ENCODE data around the gene TAAR5. TPM values are rescaled to one million over a fixed set of nuclear protein-coding genes. Genes with fewer than 3 reads are reported as not detected.
A peak's percentile ranks its signal among the peaks of the same experiment; 100 is the strongest.
"Not testable (repeated sequence)": the region's sequence is repeated elsewhere in the genome, so short reads cannot be mapped to it uniquely, and the experiment has no call there.

The TAAR5 gene
- total RNA-seq, 1 experiment from 2014 or later, result not detected

- no peak overlapping the region for H3K4me3 ChIP-seq (ENCODE audit: low read depth, low read length)
- Mint-ChIP-seq H3K36me3 (ENCODE audit: insufficient read depth, unreplicated experiment) (no peaks in the 10 kb centered on the region), H3K4me1 (ENCODE audit: low read depth, unreplicated experiment) (peaks cover 14% of the 10 kb centered on the region), H3K27ac (ENCODE audit: unreplicated experiment) (no peak overlapping the region), H3K27me3 (ENCODE audit: insufficient read depth, unreplicated experiment) (no peaks in the 10 kb centered on the region), H3K9me3 (ENCODE audit: unreplicated experiment) (peaks cover 8% of the 10 kb centered on the region), H3K4me3 (ENCODE audit: unreplicated experiment) (no peak overlapping the region)
- H3K4me1 ChIP-seq, result peaks cover 24% of the 10 kb centered on the region
- POLR2A ChIA-PET, result no interaction called here
- intact Hi-C loops (cut with micrococcal nuclease; ENCODE audit: unreplicated experiment), result no loop called here
- H3K36me3 ChIP-seq (ENCODE audit: control insufficient read depth, insufficient read depth, low read length), result no peaks in the 10 kb centered on the region
- no peaks in the 10 kb centered on the region; the same call in 1 of the 2 replicates for H3K9me3 ChIP-seq
- DNase-seq, result no peak
- CTCF ChIA-PET, result no interaction called here
- H3K27me3 ChIP-seq (replicated peaks; ENCODE audit: control insufficient read depth, insufficient read depth, low read length), result no peaks in the 10 kb centered on the region
- BruUV-seq (replicated peaks), result no TSS peak
- TF ChIP-seq CTCF (IDR thresholded peaks at IDR 0.05; ENCODE audit: insufficient read depth in 1 of 2, low read depth in 1 of 2, low read length in 1 of 2, severe bottlenecking in 1 of 2, unreplicated experiment in 1 of 2), result no peak
Measured at GRCh38 chr6:132604635-132605152, 15.2 kb upstream of the TAAR5 start.

- H3K27ac Mint-ChIP-seq (ENCODE audit: unreplicated experiment); H3K4me1 ChIP-seq; DNase-seq; CTCF ChIA-PET; H3K27me3 Mint-ChIP-seq (ENCODE audit: insufficient read depth, unreplicated experiment); H3K4me1 Mint-ChIP-seq (ENCODE audit: low read depth, unreplicated experiment); H3K4me3 Mint-ChIP-seq (ENCODE audit: unreplicated experiment); BruUV-seq (replicated peaks); H3K9me3 ChIP-seq; H3K9me3 Mint-ChIP-seq (ENCODE audit: unreplicated experiment); H3K27me3 ChIP-seq (replicated peaks; ENCODE audit: control insufficient read depth, insufficient read depth, low read length); POLR2A ChIA-PET; intact Hi-C loops (cut with micrococcal nuclease; ENCODE audit: unreplicated experiment); H3K36me3 Mint-ChIP-seq (ENCODE audit: insufficient read depth, unreplicated experiment); H3K36me3 ChIP-seq (ENCODE audit: control insufficient read depth, insufficient read depth, low read length); H3K4me3 ChIP-seq (ENCODE audit: low read depth, low read length): not testable (repeated sequence)
Measured at GRCh38 chr6:132600900-132601299, 11.4 kb upstream of the TAAR5 start.

GRCh38 chr6:132598473-132598872, 8.9 kb upstream of the TAAR5 start:
- Mint-ChIP-seq H3K27ac (ENCODE audit: unreplicated experiment) (no peak overlapping the region), H3K4me1 (ENCODE audit: low read depth, unreplicated experiment) (peaks cover 7% of the 10 kb centered on the region), H3K4me3 (ENCODE audit: unreplicated experiment) (no peak overlapping the region), H3K9me3 (ENCODE audit: unreplicated experiment) (no peaks in the 10 kb centered on the region), H3K36me3 (ENCODE audit: insufficient read depth, unreplicated experiment) (no peaks in the 10 kb centered on the region), H3K27me3 (ENCODE audit: insufficient read depth, unreplicated experiment) (no peaks in the 10 kb centered on the region)
- intact Hi-C loops (cut with micrococcal nuclease; ENCODE audit: unreplicated experiment), result loop anchor here (1.0 to 10.0 kb wide), 4 partner anchors 14 to 119 kb away; partner anchors contain the start of gene TAAR9
- peak; percentile 56 to 59 for DNase-seq
- no peak overlapping the region for H3K4me3 ChIP-seq (ENCODE audit: low read depth, low read length)
- H3K4me1 ChIP-seq, result peaks cover 6% of the 10 kb centered on the region; the same call in 1 of the 2 replicates
- no peaks in the 10 kb centered on the region for H3K36me3 ChIP-seq (ENCODE audit: control insufficient read depth, insufficient read depth, low read length)
- BruUV-seq (replicated peaks), result no TSS peak
- peak; percentile 35 to 38 for TF ChIP-seq CTCF (IDR thresholded peaks at IDR 0.05; ENCODE audit: insufficient read depth in 1 of 2, low read depth in 1 of 2, low read length in 1 of 2, severe bottlenecking in 1 of 2, unreplicated experiment in 1 of 2)
- CTCF ChIA-PET, result interaction anchor here (0.6 to 1.0 kb wide), 2 partner anchors 117 to 1034 kb away, joined by 3 to 5 read pairs; no protein-coding TSS in a partner anchor
- no peaks in the 10 kb centered on the region for H3K9me3 ChIP-seq
- no peaks in the 10 kb centered on the region for H3K27me3 ChIP-seq (replicated peaks; ENCODE audit: control insufficient read depth, insufficient read depth, low read length)
- POLR2A ChIA-PET, result no interaction called here

Measured in Caco-2 (cell line).